Testis (tissue), 3 donors: ENCODE data around the gene ATXN3. TPM values are rescaled to one million over a fixed set of nuclear protein-coding genes. Genes with fewer than 3 reads are reported as not detected.

Experiments
- polyA plus RNA-seq: library from polyadenylated mRNA; stranded (reverse); fragments of 350-450 nt; fragmentation: Illumina TruSeq; extraction: RNeasy Lipid Tissue Mini Kit (QIAGEN cat#74804); gene quantifications from one replicate; pipeline ENCODE4 v1.2.3, GENCODE V29; 2014; ENCODE audit warnings: low read depth, low replicate concordance; ENCODE audit not compliant: insufficient read depth
- total RNA-seq, 2 donors: library from RNA; depleted of rRNA; stranded (reverse); fragments of >200 nt; gene quantifications; one replicate each; pipeline ENCODE4 v1.2.3, GENCODE V29; 2016

The ATXN3 gene
- total and polyA plus RNA-seq, 3 donors from 2014 or later: 22.9 to 43.8 (median 35.0) TPM

Other genes starting within 250 kb of the ATXN3 start
- 10 to 100 TPM; 19.6 to 24.3 TPM for gene TC2N, start 239.0 kb downstream of the ATXN3 start, total RNA-seq
- 17.2 TPM for gene TC2N, start 239.0 kb downstream of the ATXN3 start, polyA plus RNA-seq
- gene FBLN5, start 158.9 kb downstream of the ATXN3 start, total RNA-seq: 100 to 1,000 TPM in 1 of 2 donors, 10 to 100 TPM in 1; 88.1 to 110 TPM
- 118 TPM for gene FBLN5, start 158.9 kb downstream of the ATXN3 start, polyA plus RNA-seq
- gene TRIP11, start 66.5 kb downstream of the ATXN3 start, total RNA-seq: 10 to 100 TPM; 38.5 to 39.4 TPM
- gene TRIP11, start 66.5 kb downstream of the ATXN3 start, polyA plus RNA-seq: 3.8 TPM
- gene NDUFB1, start 15.1 kb upstream of the ATXN3 start, total RNA-seq: 100 to 1,000 TPM; 151 to 169 TPM
- 182 TPM for gene NDUFB1, start 15.1 kb upstream of the ATXN3 start, polyA plus RNA-seq
- 10 to 100 TPM; 49.2 to 56.1 TPM for gene CPSF2, start 15.4 kb upstream of the ATXN3 start, total RNA-seq
- gene CPSF2, start 15.4 kb upstream of the ATXN3 start, polyA plus RNA-seq: 66.1 TPM
- gene SLC24A4, start 216.6 kb upstream of the ATXN3 start, total RNA-seq: 10 to 100 TPM in 1 of 2 donors, 1 to 10 TPM in 1; 8.5 to 10.6 TPM
- 3.6 TPM for gene SLC24A4, start 216.6 kb upstream of the ATXN3 start, polyA plus RNA-seq